ENCODE results near the gene OPALIN. TPM values are rescaled to one million over a fixed set of nuclear protein-coding genes. Genes with fewer than 3 reads are reported as not detected.

The OPALIN gene
- polyA plus RNA-seq, 1 donor: not detected

- WGBS (ENCODE audit: insufficient coverage, low lambda C conversion rate): 95% methylated on average over 4 of the region's 7 CpGs
- Histone ChIP-seq H3K9me3 (ENCODE audit: control insufficient read depth, low read depth, low read length) (no peaks in the 10 kb centered on the region), H3K4me3 (ENCODE audit: low read length) (no peak overlapping the region), H3K27me3 (ENCODE audit: control insufficient read depth, insufficient read depth, low read length) (peaks cover 52% of the 10 kb centered on the region), H3K27ac (ENCODE audit: low read length) (no peak overlapping the region), H3K4me1 (ENCODE audit: control insufficient read depth, insufficient read depth, low read length) (no peaks in the 10 kb centered on the region), H3K36me3 (ENCODE audit: control insufficient read depth, insufficient read depth, low read length) (no peaks in the 10 kb centered on the region)
- DNase-seq: no peak
Observed at GRCh38 chr10:96390460-96390864, 31.7 kb upstream of the OPALIN start.

- Histone ChIP-seq H3K9me3 (ENCODE audit: control insufficient read depth, low read depth, low read length) (no peaks in the 10 kb centered on the region), H3K4me3 (ENCODE audit: low read length) (no peak overlapping the region), H3K27me3 (ENCODE audit: control insufficient read depth, insufficient read depth, low read length) (peaks cover 53% of the 10 kb centered on the region), H3K4me1 (ENCODE audit: control insufficient read depth, insufficient read depth, low read length) (no peaks in the 10 kb centered on the region), H3K27ac (ENCODE audit: low read length) (no peak overlapping the region), H3K36me3 (ENCODE audit: control insufficient read depth, insufficient read depth, low read length) (no peaks in the 10 kb centered on the region)
- WGBS (ENCODE audit: insufficient coverage, low lambda C conversion rate): 50% methylated on average over 2 of the region's 5 CpGs
- DNase-seq: no peak
Observed at GRCh38 chr10:96389785-96390184, 31.0 kb upstream of the OPALIN start.

- no peaks in the 10 kb centered on the region for H3K9me3 ChIP-seq (ENCODE audit: control insufficient read depth, low read depth, low read length)
- no peak for DNase-seq
- no peaks in the 10 kb centered on the region for H3K36me3 ChIP-seq (ENCODE audit: control insufficient read depth, insufficient read depth, low read length)
- 100% methylated on average over 1 of the region's 7 CpGs for WGBS (ENCODE audit: insufficient coverage, low lambda C conversion rate)
- no peak overlapping the region for H3K4me3 ChIP-seq (ENCODE audit: low read length)
- H3K4me1 ChIP-seq (ENCODE audit: control insufficient read depth, insufficient read depth, low read length): no peaks in the 10 kb centered on the region
- peaks cover 41% of the 10 kb centered on the region for H3K27me3 ChIP-seq (ENCODE audit: control insufficient read depth, insufficient read depth, low read length)
- no peak overlapping the region for H3K27ac ChIP-seq (ENCODE audit: low read length)
Observed at GRCh38 chr10:96387601-96388000, 28.8 kb upstream of the OPALIN start.

GRCh38 chr10:96387161-96387560 is 28.4 kb upstream of the OPALIN start:
- no CpG with 5 or more reads among the region's 2 CpGs for WGBS (ENCODE audit: insufficient coverage, low lambda C conversion rate)
- no peaks in the 10 kb centered on the region for H3K9me3 ChIP-seq (ENCODE audit: control insufficient read depth, low read depth, low read length)
- DNase-seq: no peak
- peaks cover 39% of the 10 kb centered on the region for H3K27me3 ChIP-seq (ENCODE audit: control insufficient read depth, insufficient read depth, low read length)
- no peak overlapping the region for H3K4me3 ChIP-seq (ENCODE audit: low read length)
- H3K27ac ChIP-seq (ENCODE audit: low read length): no peak overlapping the region
- H3K36me3 ChIP-seq (ENCODE audit: control insufficient read depth, insufficient read depth, low read length): no peaks in the 10 kb centered on the region
- no peaks in the 10 kb centered on the region for H3K4me1 ChIP-seq (ENCODE audit: control insufficient read depth, insufficient read depth, low read length)

GRCh38 chr10:96384506-96384905 is 25.7 kb upstream of the OPALIN start:
- no CpG with 5 or more reads among the region's 25 CpGs for WGBS (ENCODE audit: insufficient coverage, low lambda C conversion rate)
- Histone ChIP-seq H3K4me3 (ENCODE audit: low read length) (no peak overlapping the region), H3K27me3 (ENCODE audit: control insufficient read depth, insufficient read depth, low read length) (peaks cover 24% of the 10 kb centered on the region), H3K9me3 (ENCODE audit: control insufficient read depth, low read depth, low read length) (no peaks in the 10 kb centered on the region), H3K36me3 (ENCODE audit: control insufficient read depth, insufficient read depth, low read length) (no peaks in the 10 kb centered on the region), H3K4me1 (ENCODE audit: control insufficient read depth, insufficient read depth, low read length) (no peaks in the 10 kb centered on the region), H3K27ac (ENCODE audit: low read length) (no peak overlapping the region)
- DNase-seq: no peak

GRCh38 chr10:96380821-96381220 is 22.0 kb upstream of the OPALIN start:
- no CpG with 5 or more reads among the region's 7 CpGs for WGBS (ENCODE audit: insufficient coverage, low lambda C conversion rate)
- no peaks in the 10 kb centered on the region for H3K4me1 ChIP-seq (ENCODE audit: control insufficient read depth, insufficient read depth, low read length)
- no peak for DNase-seq
- H3K27me3 ChIP-seq (ENCODE audit: control insufficient read depth, insufficient read depth, low read length): peaks cover 11% of the 10 kb centered on the region
- H3K9me3 ChIP-seq (ENCODE audit: control insufficient read depth, low read depth, low read length): no peaks in the 10 kb centered on the region
- no peak overlapping the region for H3K27ac ChIP-seq (ENCODE audit: low read length)
- H3K36me3 ChIP-seq (ENCODE audit: control insufficient read depth, insufficient read depth, low read length): no peaks in the 10 kb centered on the region
- H3K4me3 ChIP-seq (ENCODE audit: low read length): no peak overlapping the region

GRCh38 chr10:96379758-96380157 is 21.0 kb upstream of the OPALIN start:
- Histone ChIP-seq H3K4me1 (ENCODE audit: control insufficient read depth, insufficient read depth, low read length) (no peaks in the 10 kb centered on the region), H3K36me3 (ENCODE audit: control insufficient read depth, insufficient read depth, low read length) (no peaks in the 10 kb centered on the region), H3K27ac (ENCODE audit: low read length) (no peak overlapping the region), H3K27me3 (ENCODE audit: control insufficient read depth, insufficient read depth, low read length) (peaks cover 6% of the 10 kb centered on the region), H3K4me3 (ENCODE audit: low read length) (no peak overlapping the region), H3K9me3 (ENCODE audit: control insufficient read depth, low read depth, low read length) (no peaks in the 10 kb centered on the region)
- no peak for DNase-seq
- no CpG with 5 or more reads among the region's 8 CpGs for WGBS (ENCODE audit: insufficient coverage, low lambda C conversion rate)

GRCh38 chr10:96378741-96379140 is 19.9 kb upstream of the OPALIN start:
- no CpG with 5 or more reads among the region's 15 CpGs for WGBS (ENCODE audit: insufficient coverage, low lambda C conversion rate)
- H3K9me3 ChIP-seq (ENCODE audit: control insufficient read depth, low read depth, low read length): no peaks in the 10 kb centered on the region
- H3K36me3 ChIP-seq (ENCODE audit: control insufficient read depth, insufficient read depth, low read length): no peaks in the 10 kb centered on the region
- DNase-seq: no peak
- H3K27me3 ChIP-seq (ENCODE audit: control insufficient read depth, insufficient read depth, low read length): peaks cover 4% of the 10 kb centered on the region
- peaks cover 2% of the 10 kb centered on the region for H3K4me1 ChIP-seq (ENCODE audit: control insufficient read depth, insufficient read depth, low read length)
- H3K27ac ChIP-seq (ENCODE audit: low read length): no peak overlapping the region
- no peak overlapping the region for H3K4me3 ChIP-seq (ENCODE audit: low read length)

GRCh38 chr10:96377816-96378294 is 19.1 kb upstream of the OPALIN start:
- Histone ChIP-seq H3K9me3 (ENCODE audit: control insufficient read depth, low read depth, low read length) (no peaks in the 10 kb centered on the region), H3K27ac (ENCODE audit: low read length) (no peak overlapping the region), H3K4me1 (ENCODE audit: control insufficient read depth, insufficient read depth, low read length) (peaks cover 2% of the 10 kb centered on the region), H3K4me3 (ENCODE audit: low read length) (no peak overlapping the region), H3K27me3 (ENCODE audit: control insufficient read depth, insufficient read depth, low read length) (peaks cover 4% of the 10 kb centered on the region), H3K36me3 (ENCODE audit: control insufficient read depth, insufficient read depth, low read length) (no peaks in the 10 kb centered on the region)
- DNase-seq: no peak
- 80% methylated on average over 1 of the region's 6 CpGs for WGBS (ENCODE audit: insufficient coverage, low lambda C conversion rate)

GRCh38 chr10:96376483-96376882 is 17.7 kb upstream of the OPALIN start:
- H3K9me3 ChIP-seq (ENCODE audit: control insufficient read depth, low read depth, low read length): no peaks in the 10 kb centered on the region
- no peak overlapping the region for H3K4me3 ChIP-seq (ENCODE audit: low read length)
- peaks cover 2% of the 10 kb centered on the region for H3K4me1 ChIP-seq (ENCODE audit: control insufficient read depth, insufficient read depth, low read length)
- WGBS (ENCODE audit: insufficient coverage, low lambda C conversion rate): 90% methylated on average over 2 of the region's 7 CpGs
- H3K27me3 ChIP-seq (ENCODE audit: control insufficient read depth, insufficient read depth, low read length): peaks cover 4% of the 10 kb centered on the region
- H3K27ac ChIP-seq (ENCODE audit: low read length): no peak overlapping the region
- H3K36me3 ChIP-seq (ENCODE audit: control insufficient read depth, insufficient read depth, low read length): no peaks in the 10 kb centered on the region
- DNase-seq: no peak

GRCh38 chr10:96374985-96375830 is 16.4 kb upstream of the OPALIN start:
- peak overlapping the region; percentile 4 for H3K27ac ChIP-seq (ENCODE audit: low read length)
- DNase-seq: peak; percentile 90 to 91
- H3K27me3 ChIP-seq (ENCODE audit: control insufficient read depth, insufficient read depth, low read length): peaks cover 4% of the 10 kb centered on the region
- WGBS (ENCODE audit: insufficient coverage, low lambda C conversion rate): no CpG with 5 or more reads among the region's 36 CpGs
- peak overlapping the region; percentile 54 for H3K4me3 ChIP-seq (ENCODE audit: low read length)
- H3K36me3 ChIP-seq (ENCODE audit: control insufficient read depth, insufficient read depth, low read length): no peaks in the 10 kb centered on the region
- peaks cover 2% of the 10 kb centered on the region for H3K4me1 ChIP-seq (ENCODE audit: control insufficient read depth, insufficient read depth, low read length)
- H3K9me3 ChIP-seq (ENCODE audit: control insufficient read depth, low read depth, low read length): no peaks in the 10 kb centered on the region

Measured in large intestine (tissue), 3 donors.